Measurements from ENCODE around the gene ZNF175. TPM values are rescaled to one million over a fixed set of nuclear protein-coding genes. Genes with fewer than 3 reads are reported as not detected.
A peak's percentile ranks its signal among the peaks of the same experiment; 100 is the strongest.

ZNF175 gene
- total RNA-seq, 1 experiment from 2014 or later: 10.4 TPM

DNA sequence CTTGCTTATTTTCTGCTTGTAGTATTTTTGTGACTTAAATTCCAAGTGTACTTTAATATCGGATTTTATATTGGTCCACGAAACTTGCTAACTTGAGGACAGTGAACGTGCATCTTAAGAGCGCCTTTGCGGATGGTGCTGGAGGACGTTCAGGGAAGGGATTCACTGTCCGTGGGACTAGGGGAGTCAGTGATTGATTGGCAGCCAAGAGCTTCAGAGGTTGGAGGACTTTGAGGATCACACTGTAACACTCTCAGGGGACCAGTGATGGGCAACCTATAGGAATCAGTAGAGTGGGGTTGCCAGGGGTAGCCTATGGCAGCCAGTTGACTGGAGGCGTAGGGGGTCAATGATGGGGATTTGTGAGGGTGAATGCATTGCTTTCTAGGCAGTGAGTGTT is 516 bp downstream of the ZNF175 start:
- H3K27ac ChIP-seq (ENCODE audit: low read depth, low read length, poor library complexity, severe bottlenecking): peak overlapping the region; percentile 72
- TF ChIP-seq EZH2 (IDR thresholded peaks at IDR 0.05; ENCODE audit: borderline replicate concordance, low read depth, low read length, poor library complexity, severe bottlenecking) (no peak), CTCF (conservative IDR thresholded peaks at IDR 0.05; ENCODE audit: low read depth, low read length) (no peak)
- intact Hi-C loops (cut with micrococcal nuclease; ENCODE audit: unreplicated experiment): loop anchor here (2.0 kb wide), 1 partner anchor 23 kb away; no protein-coding TSS in a partner anchor
- H3K36me3 ChIP-seq (ENCODE audit: insufficient read depth, low read length, poor library complexity, severe bottlenecking): peaks cover 2% of the 10 kb centered on the region
- TSS peak; percentile 72 for BruUV-seq (replicated peaks)
- H3K4me3 ChIP-seq (ENCODE audit: low read depth, low read length, poor library complexity, severe bottlenecking): peak overlapping the region; percentile 70
- peaks cover 3% of the 10 kb centered on the region for H3K4me1 ChIP-seq (ENCODE audit: insufficient read depth, low read length, poor library complexity, severe bottlenecking)
- CTCF ChIA-PET: interaction anchor here (0.9 kb wide), 1 partner anchor 85 kb away, joined by 4 read pairs; no protein-coding TSS in a partner anchor
- DNase-seq (ENCODE audit: low spot score): peak; percentile 9
- POLR2A ChIA-PET (ENCODE audit: low non-redundant PET): interaction anchor here (0.6 kb wide), 2 partner anchors 110 to 117 kb away, joined by 3 to 11 read pairs; no protein-coding TSS in a partner anchor
- peaks cover 29% of the 10 kb centered on the region for H3K27me3 ChIP-seq (replicated peaks; ENCODE audit: insufficient read depth, low read depth, low read length, poor library complexity)
- no peaks in the 10 kb centered on the region for H3K9me3 ChIP-seq (ENCODE audit: low read depth, low read length, poor library complexity, severe bottlenecking)

GRCh38 chr19:51572410-51572809 is 1.3 kb downstream of the ZNF175 start:
- Histone ChIP-seq H3K4me1 (ENCODE audit: insufficient read depth, low read length, poor library complexity, severe bottlenecking) (peaks cover 3% of the 10 kb centered on the region), H3K4me3 (ENCODE audit: low read depth, low read length, poor library complexity, severe bottlenecking) (peak overlapping the region; percentile 70), H3K27me3 (replicated peaks; ENCODE audit: insufficient read depth, low read depth, low read length, poor library complexity) (peaks cover 22% of the 10 kb centered on the region), H3K9me3 (ENCODE audit: low read depth, low read length, poor library complexity, severe bottlenecking) (no peaks in the 10 kb centered on the region), H3K36me3 (ENCODE audit: insufficient read depth, low read length, poor library complexity, severe bottlenecking) (peaks cover 3% of the 10 kb centered on the region), H3K27ac (ENCODE audit: low read depth, low read length, poor library complexity, severe bottlenecking) (no peak overlapping the region)
- intact Hi-C loops (cut with micrococcal nuclease; ENCODE audit: unreplicated experiment): no loop called here
- TF ChIP-seq CTCF (conservative IDR thresholded peaks at IDR 0.05; ENCODE audit: low read depth, low read length) (no peak), EZH2 (IDR thresholded peaks at IDR 0.05; ENCODE audit: borderline replicate concordance, low read depth, low read length, poor library complexity, severe bottlenecking) (no peak)
- no peak for DNase-seq (ENCODE audit: low spot score)
- ChIA-PET CTCF (no interaction called here), POLR2A (ENCODE audit: low non-redundant PET) (no interaction called here)
- no TSS peak for BruUV-seq (replicated peaks)

GRCh38 chr19:51572908-51573307 is 1.8 kb downstream of the ZNF175 start:
- BruUV-seq (replicated peaks): no TSS peak
- peaks cover 3% of the 10 kb centered on the region for H3K4me1 ChIP-seq (ENCODE audit: insufficient read depth, low read length, poor library complexity, severe bottlenecking)
- CTCF ChIA-PET: no interaction called here
- H3K9me3 ChIP-seq (ENCODE audit: low read depth, low read length, poor library complexity, severe bottlenecking): no peaks in the 10 kb centered on the region
- peaks cover 3% of the 10 kb centered on the region for H3K36me3 ChIP-seq (ENCODE audit: insufficient read depth, low read length, poor library complexity, severe bottlenecking)
- intact Hi-C loops (cut with micrococcal nuclease; ENCODE audit: unreplicated experiment): no loop called here
- DNase-seq (ENCODE audit: low spot score): no peak
- no peak for TF ChIP-seq EZH2 (IDR thresholded peaks at IDR 0.05; ENCODE audit: borderline replicate concordance, low read depth, low read length, poor library complexity, severe bottlenecking)
- TF ChIP-seq CTCF (conservative IDR thresholded peaks at IDR 0.05; ENCODE audit: low read depth, low read length): no peak
- POLR2A ChIA-PET (ENCODE audit: low non-redundant PET): no interaction called here
- no peak overlapping the region for H3K27ac ChIP-seq (ENCODE audit: low read depth, low read length, poor library complexity, severe bottlenecking)
- peaks cover 17% of the 10 kb centered on the region for H3K27me3 ChIP-seq (replicated peaks; ENCODE audit: insufficient read depth, low read depth, low read length, poor library complexity)
- H3K4me3 ChIP-seq (ENCODE audit: low read depth, low read length, poor library complexity, severe bottlenecking): no peak overlapping the region
